Measurements from ENCODE around the gene MAVS. TPM values are rescaled to one million over a fixed set of nuclear protein-coding genes. Genes with fewer than 3 reads are reported as not detected.
"Not testable (repeated sequence)": the region's sequence is repeated elsewhere in the genome, so short reads cannot be mapped to it uniquely, and the experiment has no call there.

Gene MAVS
- total RNA-seq, 1 experiment from 2014 or later, result 23.4 TPM

- POLR2A ChIA-PET, result no interaction called here
- DNase-seq (ENCODE audit: low spot score) (no peak), ATAC-seq (no peak)
- no peak overlapping the region for H3K27ac Mint-ChIP-seq
- CTCF ChIA-PET, result interaction anchor here (0.6 to 0.8 kb wide), 2 partner anchors 9 to 10 kb away, joined by 3 read pairs; partner anchors contain the start of gene AP5S1
- no peaks in the 10 kb centered on the region for H3K36me3 Mint-ChIP-seq
- no peak for TF ChIP-seq ZNF219 (CRISPR knock-in tag; IDR thresholded peaks at IDR 0.05; ENCODE audit: borderline replicate concordance)
- TF ChIP-seq ZSCAN18 (CRISPR knock-in tag; IDR thresholded peaks at IDR 0.05), result no peak
- TF ChIP-seq NR3C1 (CRISPR knock-in tag; conservative IDR thresholded peaks at IDR 0.05; ENCODE audit: low read depth), result no peak
- TF ChIP-seq, protein P1, sequence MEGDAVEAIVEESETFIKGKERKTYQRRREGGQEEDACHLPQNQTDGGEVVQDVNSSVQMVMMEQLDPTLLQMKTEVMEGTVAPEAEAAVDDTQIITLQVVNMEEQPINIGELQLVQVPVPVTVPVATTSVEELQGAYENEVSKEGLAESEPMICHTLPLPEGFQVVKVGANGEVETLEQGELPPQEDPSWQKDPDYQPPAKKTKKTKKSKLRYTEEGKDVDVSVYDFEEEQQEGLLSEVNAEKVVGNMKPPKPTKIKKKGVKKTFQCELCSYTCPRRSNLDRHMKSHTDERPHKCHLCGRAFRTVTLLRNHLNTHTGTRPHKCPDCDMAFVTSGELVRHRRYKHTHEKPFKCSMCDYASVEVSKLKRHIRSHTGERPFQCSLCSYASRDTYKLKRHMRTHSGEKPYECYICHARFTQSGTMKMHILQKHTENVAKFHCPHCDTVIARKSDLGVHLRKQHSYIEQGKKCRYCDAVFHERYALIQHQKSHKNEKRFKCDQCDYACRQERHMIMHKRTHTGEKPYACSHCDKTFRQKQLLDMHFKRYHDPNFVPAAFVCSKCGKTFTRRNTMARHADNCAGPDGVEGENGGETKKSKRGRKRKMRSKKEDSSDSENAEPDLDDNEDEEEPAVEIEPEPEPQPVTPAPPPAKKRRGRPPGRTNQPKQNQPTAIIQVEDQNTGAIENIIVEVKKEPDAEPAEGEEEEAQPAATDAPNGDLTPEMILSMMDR (IDR thresholded peaks at IDR 0.05), result no peak
- TF ChIP-seq, protein P2, sequence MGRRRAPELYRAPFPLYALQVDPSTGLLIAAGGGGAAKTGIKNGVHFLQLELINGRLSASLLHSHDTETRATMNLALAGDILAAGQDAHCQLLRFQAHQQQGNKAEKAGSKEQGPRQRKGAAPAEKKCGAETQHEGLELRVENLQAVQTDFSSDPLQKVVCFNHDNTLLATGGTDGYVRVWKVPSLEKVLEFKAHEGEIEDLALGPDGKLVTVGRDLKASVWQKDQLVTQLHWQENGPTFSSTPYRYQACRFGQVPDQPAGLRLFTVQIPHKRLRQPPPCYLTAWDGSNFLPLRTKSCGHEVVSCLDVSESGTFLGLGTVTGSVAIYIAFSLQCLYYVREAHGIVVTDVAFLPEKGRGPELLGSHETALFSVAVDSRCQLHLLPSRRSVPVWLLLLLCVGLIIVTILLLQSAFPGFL (CRISPR knock-in tag; IDR thresholded peaks at IDR 0.05; ENCODE audit: borderline replicate concordance), result no peak
- TF ChIP-seq, protein P3, sequence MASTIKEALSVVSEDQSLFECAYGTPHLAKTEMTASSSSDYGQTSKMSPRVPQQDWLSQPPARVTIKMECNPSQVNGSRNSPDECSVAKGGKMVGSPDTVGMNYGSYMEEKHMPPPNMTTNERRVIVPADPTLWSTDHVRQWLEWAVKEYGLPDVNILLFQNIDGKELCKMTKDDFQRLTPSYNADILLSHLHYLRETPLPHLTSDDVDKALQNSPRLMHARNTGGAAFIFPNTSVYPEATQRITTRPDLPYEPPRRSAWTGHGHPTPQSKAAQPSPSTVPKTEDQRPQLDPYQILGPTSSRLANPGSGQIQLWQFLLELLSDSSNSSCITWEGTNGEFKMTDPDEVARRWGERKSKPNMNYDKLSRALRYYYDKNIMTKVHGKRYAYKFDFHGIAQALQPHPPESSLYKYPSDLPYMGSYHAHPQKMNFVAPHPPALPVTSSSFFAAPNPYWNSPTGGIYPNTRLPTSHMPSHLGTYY (CRISPR knock-in tag; IDR thresholded peaks at IDR 0.05), result no peak
- TF ChIP-seq FOXK1 (CRISPR knock-in tag; IDR thresholded peaks at IDR 0.05), result no peak
- TF ChIP-seq ETV6 (CRISPR knock-in tag; IDR thresholded peaks at IDR 0.05), result no peak
- TF ChIP-seq ZBTB21 (CRISPR knock-in tag; IDR thresholded peaks at IDR 0.05; ENCODE audit: borderline replicate concordance), result no peak
- TF ChIP-seq RORB (CRISPR knock-in tag; IDR thresholded peaks at IDR 0.05), result no peak
- no peak for TF ChIP-seq USF1 (CRISPR knock-in tag; IDR thresholded peaks at IDR 0.05)
- TF ChIP-seq ZNF423 (CRISPR knock-in tag; IDR thresholded peaks at IDR 0.05), result no peak
- TF ChIP-seq CDX4 (CRISPR knock-in tag; IDR thresholded peaks at IDR 0.05; ENCODE audit: borderline replicate concordance), result no peak
- TF ChIP-seq TCF7 (CRISPR knock-in tag; IDR thresholded peaks at IDR 0.05; ENCODE audit: low read depth), result no peak
- no peak for TF ChIP-seq NFYB (CRISPR knock-in tag; conservative IDR thresholded peaks at IDR 0.05; ENCODE audit: low read depth)
- no peaks in the 10 kb centered on the region for H3K27me3 Mint-ChIP-seq (ENCODE audit: low read depth)
- no peak overlapping the region for H3K4me3 Mint-ChIP-seq
- H3K4me1 Mint-ChIP-seq, result no peaks in the 10 kb centered on the region
- no peaks in the 10 kb centered on the region for H3K9me3 Mint-ChIP-seq
These were observed 17.8 kb upstream of the MAVS start for GRCh38 chr20:3828798-3829197.

DNA sequence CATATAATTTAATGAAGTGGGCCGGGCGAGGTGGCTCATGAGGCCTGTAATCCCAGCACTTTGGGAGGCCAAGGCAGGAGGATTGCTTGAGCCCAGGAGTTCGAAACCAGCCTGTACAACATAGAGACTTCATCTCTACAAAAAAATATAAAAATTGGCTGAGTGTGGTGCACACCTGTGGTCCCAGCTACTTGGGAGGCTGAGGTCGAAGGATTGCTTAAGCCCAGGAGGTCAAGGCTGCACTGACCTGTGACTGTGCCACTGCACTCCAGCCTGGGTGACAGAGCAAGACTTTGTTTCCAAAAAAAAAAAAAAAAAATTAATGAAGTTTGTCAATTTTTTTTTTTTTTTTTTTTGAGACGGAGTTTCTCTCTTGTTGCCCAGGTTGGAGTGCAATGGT is 16.7 kb upstream of the MAVS start:
- ChIA-PET CTCF (interaction anchor here (0.7 kb wide), 2 partner anchors 25 to 44 kb away, joined by 4 to 6 read pairs; partner anchors contain the start of gene CENPB), POLR2A (interaction anchor here (0.7 kb wide), 1 partner anchor 16 kb away, joined by 6 read pairs; no protein-coding TSS in a partner anchor)
- H3K27ac Mint-ChIP-seq; H3K27me3 Mint-ChIP-seq (ENCODE audit: low read depth); H3K4me3 Mint-ChIP-seq; H3K9me3 Mint-ChIP-seq; ATAC-seq; H3K4me1 Mint-ChIP-seq; H3K36me3 Mint-ChIP-seq; DNase-seq (ENCODE audit: low spot score): not testable (repeated sequence)

DNA sequence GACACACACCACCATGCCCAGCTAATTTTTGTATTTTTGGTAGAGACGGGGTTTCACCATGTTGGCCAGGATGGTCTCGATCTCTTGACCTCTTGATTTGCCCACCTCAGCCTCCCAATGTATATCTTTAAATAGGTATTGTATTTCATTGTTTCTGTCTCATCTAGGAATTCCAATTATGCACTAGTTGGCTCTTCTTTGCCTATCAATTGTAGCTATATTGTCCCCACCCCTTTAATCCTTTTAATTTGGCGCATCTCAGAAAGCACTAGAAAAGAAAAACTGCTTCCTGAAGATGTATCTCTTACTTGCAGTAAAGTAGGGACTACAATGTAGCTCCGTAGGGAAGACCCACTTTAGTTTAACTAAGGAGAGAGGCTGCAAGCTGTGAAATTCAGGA is 10.5 kb upstream of the MAVS start:
- ATAC-seq (no peak), DNase-seq (ENCODE audit: low spot score) (no peak)
- Mint-ChIP-seq H3K4me3 (no peak overlapping the region), H3K27me3 (ENCODE audit: low read depth) (no peaks in the 10 kb centered on the region), H3K9me3 (no peaks in the 10 kb centered on the region), H3K36me3 (no peaks in the 10 kb centered on the region), H3K4me1 (peaks cover 3% of the 10 kb centered on the region; the same call in 1 of the 2 replicates), H3K27ac (no peak overlapping the region)
- TF ChIP-seq GABPB1 (CRISPR knock-in tag; IDR thresholded peaks at IDR 0.05) (no peak), TEAD1 (CRISPR knock-in tag; IDR thresholded peaks at IDR 0.05) (no peak), ZNF396 (CRISPR knock-in tag; IDR thresholded peaks at IDR 0.05; ENCODE audit: borderline replicate concordance) (no peak), NR1H2 (CRISPR knock-in tag; IDR thresholded peaks at IDR 0.05) (no peak), GTF2I (CRISPR knock-in tag; conservative IDR thresholded peaks at IDR 0.05) (no peak), NFATC4 (CRISPR knock-in tag; IDR thresholded peaks at IDR 0.05) (no peak)
- TF ChIP-seq, protein P4, sequence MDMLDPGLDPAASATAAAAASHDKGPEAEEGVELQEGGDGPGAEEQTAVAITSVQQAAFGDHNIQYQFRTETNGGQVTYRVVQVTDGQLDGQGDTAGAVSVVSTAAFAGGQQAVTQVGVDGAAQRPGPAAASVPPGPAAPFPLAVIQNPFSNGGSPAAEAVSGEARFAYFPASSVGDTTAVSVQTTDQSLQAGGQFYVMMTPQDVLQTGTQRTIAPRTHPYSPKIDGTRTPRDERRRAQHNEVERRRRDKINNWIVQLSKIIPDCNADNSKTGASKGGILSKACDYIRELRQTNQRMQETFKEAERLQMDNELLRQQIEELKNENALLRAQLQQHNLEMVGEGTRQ (CRISPR knock-in tag; IDR thresholded peaks at IDR 0.05), result no peak
- TF ChIP-seq, protein P2 (CRISPR knock-in tag; IDR thresholded peaks at IDR 0.05; ENCODE audit: borderline replicate concordance), result no peak
- TF ChIP-seq, protein P5, sequence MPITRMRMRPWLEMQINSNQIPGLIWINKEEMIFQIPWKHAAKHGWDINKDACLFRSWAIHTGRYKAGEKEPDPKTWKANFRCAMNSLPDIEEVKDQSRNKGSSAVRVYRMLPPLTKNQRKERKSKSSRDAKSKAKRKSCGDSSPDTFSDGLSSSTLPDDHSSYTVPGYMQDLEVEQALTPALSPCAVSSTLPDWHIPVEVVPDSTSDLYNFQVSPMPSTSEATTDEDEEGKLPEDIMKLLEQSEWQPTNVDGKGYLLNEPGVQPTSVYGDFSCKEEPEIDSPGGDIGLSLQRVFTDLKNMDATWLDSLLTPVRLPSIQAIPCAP (CRISPR knock-in tag; IDR thresholded peaks at IDR 0.05), result no peak
- POLR2A ChIA-PET, result no interaction called here
- CTCF ChIA-PET, result interaction anchor here (1.0 kb wide), 1 partner anchor 19 kb away, joined by 6 read pairs; no protein-coding TSS in a partner anchor
